ES-I3 (cell line): ENCODE results near the gene UBE3B.

ENCODE experiments used
- H3K36me3 ChIP-seq: 2 replicates; pipeline ENCODE4 v1.6.1; 2013; ENCODE audit warnings: mild to moderate bottlenecking, low read length, control low read depth, moderate library complexity; ENCODE audit not compliant: insufficient read depth
- H3K4me1 ChIP-seq: 2 replicates; pipeline ENCODE4 v1.6.1; 2013; ENCODE audit warnings: mild to moderate bottlenecking, control low read depth, low read length; ENCODE audit not compliant: insufficient read depth
- H3K9ac ChIP-seq: 2 replicates; pipeline ENCODE4 v1.6.1; 2013; ENCODE audit warnings: low read depth, mild to moderate bottlenecking, low read length, moderate library complexity
- H3K9me3 ChIP-seq: 2 replicates; pipeline ENCODE4 v1.6.1; 2013; ENCODE audit warnings: mild to moderate bottlenecking, low read length, moderate library complexity; ENCODE audit not compliant: control insufficient read depth, insufficient read depth

UBE3B gene

DNA sequence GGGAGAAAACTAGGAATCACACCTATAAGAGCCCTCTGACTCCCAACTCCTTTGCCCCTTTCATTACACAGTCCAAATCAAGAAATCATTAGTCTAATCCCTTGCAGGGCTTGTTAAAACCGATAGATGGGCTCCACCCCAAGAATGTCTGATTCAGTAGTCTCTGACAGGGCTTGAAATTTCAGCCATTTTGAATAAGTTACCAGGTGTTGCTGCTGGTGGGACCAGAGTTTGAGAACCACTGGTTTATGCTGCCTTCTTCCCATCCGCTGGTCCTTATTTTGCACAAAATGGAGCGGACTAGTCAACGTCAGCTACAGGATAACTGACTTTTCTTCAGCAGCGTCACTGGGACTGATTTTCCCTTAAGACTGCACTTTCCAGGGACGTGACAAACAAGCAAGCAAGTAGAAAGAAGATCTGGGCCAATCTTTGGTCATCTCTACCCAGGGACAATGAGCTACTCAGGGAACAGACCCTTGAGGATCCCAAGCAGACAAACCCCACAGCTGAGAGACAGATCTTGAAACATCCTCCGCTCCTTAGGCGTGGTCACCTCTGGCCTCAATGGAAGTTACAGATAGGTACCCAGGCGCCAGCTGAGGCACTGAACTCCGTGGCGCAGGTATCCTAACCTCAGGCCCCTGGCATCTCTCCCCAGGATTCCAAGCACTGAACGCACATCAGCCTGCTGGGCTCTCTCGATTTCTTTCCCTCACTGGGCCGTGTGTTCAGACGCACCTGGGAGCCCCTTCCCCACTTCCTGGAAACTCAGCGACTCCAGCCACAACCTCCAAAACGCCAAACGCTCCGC, 1.2 kb upstream of the UBE3B start:
- no peaks in the 10 kb centered on the region; the same call in 1 of the 2 replicates for H3K36me3 ChIP-seq
- peak overlapping the region; percentile 100 for H3K9ac ChIP-seq
- peaks cover 12% of the 10 kb centered on the region for H3K4me1 ChIP-seq
- no peaks in the 10 kb centered on the region for H3K9me3 ChIP-seq

DNA sequence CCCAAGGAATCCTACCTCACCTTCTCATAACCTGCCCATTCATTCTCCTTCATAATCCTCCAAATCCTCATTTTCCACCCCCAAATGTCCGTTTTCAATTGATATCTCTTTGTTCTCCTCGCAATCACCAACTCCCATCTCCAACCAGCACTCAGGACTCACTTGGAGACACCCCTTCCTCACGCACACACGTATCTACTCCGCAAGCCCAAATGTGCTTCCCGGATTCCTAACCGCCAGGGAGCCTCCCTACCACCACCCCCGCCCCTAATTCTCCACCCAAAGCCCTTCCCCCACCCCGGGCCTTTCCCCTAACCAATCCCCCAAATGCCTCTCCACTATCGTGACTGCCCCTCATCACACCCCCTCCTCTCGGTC, 638 bp upstream of the UBE3B start:
- H3K9ac ChIP-seq, result peak overlapping the region; percentile 100
- H3K9me3 ChIP-seq, result no peaks in the 10 kb centered on the region
- H3K4me1 ChIP-seq, result peaks cover 12% of the 10 kb centered on the region
- H3K36me3 ChIP-seq, result no peaks in the 10 kb centered on the region; the same call in 1 of the 2 replicates

DNA sequence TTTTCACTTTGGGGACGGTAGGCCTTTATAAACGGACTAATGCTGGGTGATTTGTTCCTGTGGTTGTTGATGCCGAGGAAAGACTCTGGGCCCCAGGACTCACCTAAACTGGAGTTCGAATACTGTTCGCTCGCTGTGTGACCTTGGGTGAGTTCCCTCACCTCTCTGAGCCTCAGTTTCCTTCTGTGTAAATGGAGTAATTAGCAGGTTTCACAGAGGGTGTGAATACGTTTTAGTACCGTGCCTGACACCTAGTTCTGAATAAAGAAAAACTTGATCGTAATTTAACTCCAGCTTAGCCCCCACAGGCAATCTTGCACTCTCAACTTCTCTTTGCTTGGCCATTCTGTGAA, 505 bp downstream of the UBE3B start:
- Histone ChIP-seq H3K9ac (peak overlapping the region; percentile 100), H3K36me3 (no peaks in the 10 kb centered on the region), H3K4me1 (peaks cover 12% of the 10 kb centered on the region), H3K9me3 (no peaks in the 10 kb centered on the region)

DNA sequence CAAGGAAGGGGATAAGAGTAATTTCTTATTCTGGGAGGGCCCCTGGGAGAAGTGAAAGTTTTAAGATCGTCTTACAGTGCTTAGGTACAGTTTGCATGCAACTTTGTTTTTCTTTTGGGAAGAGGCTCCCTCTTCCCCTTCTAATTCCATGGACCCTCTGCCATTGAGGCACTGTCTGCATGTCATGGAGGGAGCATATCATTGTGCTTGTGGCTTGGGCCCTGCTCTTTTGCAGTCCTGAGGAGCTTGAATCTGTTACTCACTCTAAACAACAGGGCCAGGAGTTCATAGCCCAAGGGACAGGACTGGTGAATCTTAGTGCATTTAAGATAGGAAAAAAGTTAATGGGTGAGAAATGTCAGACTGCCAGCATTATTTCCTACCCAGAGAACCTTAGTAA, 2.3 kb downstream of the UBE3B start:
- Histone ChIP-seq H3K4me1 (peaks cover 12% of the 10 kb centered on the region), H3K9me3 (no peaks in the 10 kb centered on the region), H3K36me3 (peaks cover 9% of the 10 kb centered on the region), H3K9ac (no peak overlapping the region)

DNA sequence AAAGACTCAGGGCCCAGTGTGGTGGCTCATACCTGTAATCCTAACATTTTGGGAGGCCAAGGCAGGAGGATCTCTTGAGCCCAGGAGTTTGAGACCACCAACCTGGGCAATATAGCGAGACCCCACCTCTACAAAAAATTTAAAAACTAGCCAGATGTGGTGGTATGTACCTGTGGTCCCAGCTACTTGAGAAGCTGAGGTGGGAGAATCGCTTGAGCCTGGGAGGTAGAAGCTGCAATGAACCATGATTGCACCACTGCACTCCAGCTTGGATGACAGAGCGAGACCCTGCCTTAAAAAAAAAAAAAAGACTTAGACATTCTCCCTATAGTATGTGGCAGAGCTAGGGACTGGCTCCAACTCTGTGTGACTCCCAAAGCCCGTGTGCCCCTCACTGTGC, 2.9 kb downstream of the UBE3B start:
- no peaks in the 10 kb centered on the region for H3K9me3 ChIP-seq
- H3K36me3 ChIP-seq, result peaks cover 10% of the 10 kb centered on the region
- H3K9ac ChIP-seq, result no peak overlapping the region
- peaks cover 12% of the 10 kb centered on the region for H3K4me1 ChIP-seq

DNA sequence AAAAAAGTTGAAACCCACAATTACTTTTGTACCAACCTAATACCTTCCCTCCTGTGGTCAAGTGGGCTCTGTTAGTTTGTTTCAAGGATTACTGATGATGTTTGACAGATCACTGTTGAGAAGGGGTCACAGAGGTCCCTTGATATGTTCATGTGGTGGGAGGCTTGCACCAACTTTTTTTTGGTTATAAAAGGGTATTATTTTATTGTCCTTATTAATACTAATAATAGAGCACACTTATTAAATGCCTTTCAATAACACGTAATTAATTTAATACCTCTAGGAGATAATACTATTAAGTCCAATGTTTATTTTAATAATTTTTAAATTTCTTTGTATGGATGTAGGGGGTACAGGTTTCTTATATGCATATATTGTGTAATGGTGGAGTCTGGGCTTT, 4.4 kb downstream of the UBE3B start:
- no peak overlapping the region for H3K9ac ChIP-seq
- no peaks in the 10 kb centered on the region for H3K9me3 ChIP-seq
- H3K36me3 ChIP-seq, result peaks cover 22% of the 10 kb centered on the region
- peaks cover 3% of the 10 kb centered on the region for H3K4me1 ChIP-seq

DNA sequence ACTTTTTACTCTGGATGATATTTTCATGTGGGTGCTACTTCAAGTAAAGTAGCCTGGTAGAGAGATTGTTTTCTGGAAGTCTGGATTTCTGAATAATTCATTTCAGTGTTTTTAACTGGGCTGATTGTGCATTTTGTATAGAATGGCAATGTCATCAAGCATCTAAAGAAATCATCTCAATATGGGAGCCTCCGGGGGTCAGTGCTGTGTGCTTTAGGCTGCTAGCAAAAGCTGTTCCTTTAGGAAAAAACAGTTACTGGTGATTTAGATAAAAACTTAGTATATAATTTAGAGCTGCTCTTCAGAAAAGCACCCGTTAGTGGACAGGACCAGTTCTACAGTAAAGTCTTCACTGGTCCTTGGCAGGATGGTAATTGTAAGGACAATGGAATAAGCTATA, 5.1 kb downstream of the UBE3B start:
- no peaks in the 10 kb centered on the region for H3K9me3 ChIP-seq

DNA sequence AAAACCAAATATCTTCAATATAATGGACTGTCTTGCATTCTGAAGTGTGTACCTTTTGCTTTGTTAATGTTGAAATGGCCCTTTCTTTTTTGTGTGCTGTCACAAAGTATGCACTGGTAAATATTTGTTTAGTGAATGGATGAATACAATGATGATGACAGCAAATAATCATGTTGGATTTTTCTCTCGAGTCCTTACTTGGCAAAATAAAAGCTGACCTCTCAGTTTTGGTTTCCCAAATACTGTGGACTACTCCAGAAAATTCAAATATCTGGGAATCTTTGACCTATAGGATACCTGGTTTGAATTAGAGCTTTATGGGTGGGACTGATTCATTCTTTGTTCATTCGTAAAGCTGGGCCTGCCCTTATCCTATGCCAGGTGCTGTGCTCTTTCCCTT, 5.5 kb downstream of the UBE3B start:
- Histone ChIP-seq H3K9ac (no peak overlapping the region), H3K36me3 (peaks cover 30% of the 10 kb centered on the region), H3K9me3 (no peaks in the 10 kb centered on the region), H3K4me1 (peaks cover 3% of the 10 kb centered on the region)

More for the DNA sequence above, 5.1 kb downstream of the UBE3B start:
- Histone ChIP-seq H3K36me3 (peaks cover 26% of the 10 kb centered on the region), H3K9ac (no peak overlapping the region), H3K4me1 (peaks cover 3% of the 10 kb centered on the region)

DNA sequence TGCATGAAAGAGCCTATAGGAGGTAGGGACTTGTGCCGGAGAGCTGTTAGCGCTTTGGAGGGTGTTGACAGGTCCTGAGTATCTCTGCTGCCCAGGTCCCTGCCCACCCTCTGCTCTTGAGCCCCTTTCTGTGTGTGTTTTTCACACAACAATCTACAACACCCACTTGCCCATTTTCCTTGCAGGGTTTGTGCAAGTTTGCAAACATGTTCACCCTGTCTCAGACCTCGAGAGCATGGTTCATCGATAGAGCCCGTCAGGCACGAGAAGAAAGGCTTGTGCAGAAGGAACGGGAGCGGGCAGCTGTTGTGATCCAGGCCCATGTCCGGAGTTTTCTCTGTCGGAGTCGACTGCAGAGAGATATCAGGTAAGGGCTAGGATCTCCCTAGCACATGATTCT, 5.9 kb downstream of the UBE3B start:
- no peaks in the 10 kb centered on the region for H3K9me3 ChIP-seq
- peaks cover 3% of the 10 kb centered on the region for H3K4me1 ChIP-seq
- peaks cover 34% of the 10 kb centered on the region for H3K36me3 ChIP-seq
- no peak overlapping the region for H3K9ac ChIP-seq

DNA sequence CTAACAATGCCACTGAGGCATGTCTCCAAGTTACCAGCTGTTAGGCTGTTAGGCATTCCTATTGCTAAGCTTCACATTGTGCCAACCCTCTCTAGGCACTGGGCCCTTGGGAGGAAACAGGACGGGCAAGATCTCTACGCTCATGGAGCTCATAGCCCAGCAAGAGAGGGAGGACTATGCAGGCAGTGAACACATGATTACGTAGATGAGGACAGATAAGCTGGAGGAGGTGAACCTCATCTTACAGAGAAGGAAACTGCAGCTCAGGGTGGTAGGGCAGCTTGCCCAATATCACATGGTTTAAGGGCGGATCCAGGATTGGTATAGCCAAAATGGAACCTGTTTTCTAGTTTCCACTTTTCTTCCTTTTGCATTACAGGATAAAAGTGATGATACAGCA, 7.8 kb downstream of the UBE3B start:
- H3K9me3 ChIP-seq, result no peaks in the 10 kb centered on the region
- no peak overlapping the region for H3K9ac ChIP-seq
- peaks cover 48% of the 10 kb centered on the region for H3K36me3 ChIP-seq
- H3K4me1 ChIP-seq, result no peaks in the 10 kb centered on the region

DNA sequence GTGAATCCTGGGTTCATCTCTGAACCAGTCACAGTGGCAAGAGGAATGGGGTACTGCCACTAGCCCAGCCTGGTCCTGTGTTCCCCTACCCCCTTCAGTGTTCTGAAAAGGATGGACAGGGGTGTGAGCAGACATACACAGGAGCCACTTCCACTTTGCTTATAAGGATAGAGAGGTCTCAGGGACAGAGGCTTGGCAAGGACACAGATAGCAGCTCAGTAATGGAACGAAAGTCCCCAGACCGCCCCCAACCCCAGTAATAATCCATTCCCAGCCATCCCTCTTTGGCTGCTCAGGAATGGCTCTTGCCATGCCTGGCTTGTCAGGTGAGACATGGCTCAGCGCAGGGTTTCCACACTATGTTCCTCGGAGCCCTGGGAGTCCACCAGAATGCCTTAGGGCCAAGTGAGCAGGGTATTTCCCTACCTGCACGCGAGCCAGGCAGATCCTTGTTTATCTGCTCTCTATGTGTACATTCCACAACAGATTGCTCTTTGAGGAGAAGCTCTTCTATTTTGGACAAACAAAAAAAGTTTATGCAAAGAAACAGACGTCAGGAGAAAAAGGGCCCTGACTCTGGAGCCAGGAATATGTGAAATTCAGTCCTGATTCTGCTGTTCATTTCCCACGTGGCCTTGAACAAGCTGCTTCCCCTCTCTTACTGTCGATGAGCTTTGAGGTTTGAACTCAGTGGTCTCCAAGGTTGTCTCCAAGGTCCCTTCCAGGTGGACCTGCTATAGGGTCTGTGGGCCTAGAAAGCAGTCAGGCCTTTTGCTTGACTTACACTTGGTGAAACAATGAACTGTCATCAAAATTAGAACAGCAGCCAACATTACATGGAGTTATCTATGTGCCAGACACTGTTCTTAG, 10.0 kb downstream of the UBE3B start:
- Histone ChIP-seq H3K9me3 (no peaks in the 10 kb centered on the region), H3K9ac (no peak overlapping the region), H3K4me1 (no peaks in the 10 kb centered on the region), H3K36me3 (peaks cover 62% of the 10 kb centered on the region)

DNA sequence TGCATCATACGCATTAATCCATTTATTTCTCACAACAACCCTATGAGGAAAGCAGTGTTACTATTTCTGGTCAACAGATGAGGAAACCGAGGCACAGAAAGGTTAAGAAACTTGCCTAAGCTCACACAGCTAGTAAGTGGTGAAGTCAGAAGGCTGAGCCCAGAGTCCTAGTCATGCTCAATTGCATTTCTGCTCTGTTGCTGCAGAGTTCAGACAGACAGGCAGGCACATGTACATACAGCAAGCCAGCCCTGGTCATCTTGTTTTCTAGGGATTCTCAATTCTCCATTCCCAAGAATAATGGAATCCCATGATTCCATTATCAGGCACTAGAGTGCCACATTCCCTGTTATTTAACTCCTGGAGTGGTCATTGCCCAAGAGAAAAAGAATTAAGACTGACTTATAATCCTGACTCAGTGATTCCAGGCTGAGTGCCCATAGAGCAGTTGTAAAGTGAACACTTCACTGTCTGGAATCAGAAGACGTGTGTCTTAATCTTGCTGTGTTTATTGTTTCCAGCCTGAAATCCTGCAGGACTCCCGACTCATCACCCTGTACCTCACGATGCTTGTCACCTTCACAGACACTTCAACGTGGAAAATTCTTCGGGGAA, 10.7 kb downstream of the UBE3B start:
- Histone ChIP-seq H3K4me1 (no peaks in the 10 kb centered on the region), H3K36me3 (peaks cover 62% of the 10 kb centered on the region), H3K9ac (no peak overlapping the region), H3K9me3 (no peaks in the 10 kb centered on the region)

DNA sequence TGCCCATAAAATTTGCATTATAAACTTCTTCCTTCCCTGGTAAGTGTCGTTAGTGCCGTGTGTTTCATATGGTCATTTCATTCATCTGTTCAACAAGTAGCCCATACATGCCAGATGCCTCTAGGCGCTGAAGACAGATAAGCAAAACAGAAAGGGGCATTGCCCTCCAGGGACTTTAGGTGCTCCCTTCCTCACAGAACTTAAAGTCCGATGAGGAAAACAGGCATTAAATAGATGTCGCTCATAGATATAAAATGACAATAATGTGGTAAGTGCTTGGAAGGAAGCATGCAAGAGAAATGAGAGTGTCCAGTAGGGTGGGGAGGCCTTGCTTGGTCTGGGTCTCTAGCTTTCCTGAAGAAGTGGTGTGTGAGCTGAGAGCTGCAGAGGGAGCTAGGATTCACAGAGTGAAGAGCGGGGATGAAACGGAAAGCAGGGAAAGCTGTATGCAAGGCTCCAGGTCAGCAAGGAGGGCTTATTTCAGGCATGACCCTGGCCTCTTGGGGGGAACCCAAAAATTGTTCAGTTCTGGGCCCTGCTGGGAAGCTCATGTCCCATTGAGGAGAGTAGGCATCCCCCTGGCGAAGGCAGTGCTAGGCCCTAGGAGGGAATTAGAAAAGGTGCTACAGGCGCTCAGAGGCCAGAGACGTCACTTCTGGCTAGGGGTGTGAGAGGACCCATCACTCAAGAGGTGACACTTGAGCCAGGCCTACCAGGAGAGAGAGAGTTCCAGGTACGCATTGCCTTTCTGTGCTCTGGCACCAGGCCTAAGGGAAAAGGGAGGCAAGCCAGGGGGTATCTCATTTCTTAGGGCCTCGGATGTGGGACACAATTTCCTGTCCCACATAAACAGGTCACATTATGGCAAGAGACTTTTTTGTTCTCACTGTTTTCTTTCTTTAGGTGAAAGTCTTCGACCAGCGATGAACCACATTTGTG, 11.9 kb downstream of the UBE3B start:
- H3K4me1 ChIP-seq, result no peaks in the 10 kb centered on the region
- no peaks in the 10 kb centered on the region for H3K9me3 ChIP-seq
- H3K9ac ChIP-seq, result no peak overlapping the region
- H3K36me3 ChIP-seq, result peaks cover 54% of the 10 kb centered on the region
